ENCODE results near the gene SUSD2.
A peak's percentile ranks its signal among the peaks of the same experiment; 100 is the strongest.
"Not testable (repeated sequence)": the region's sequence is repeated elsewhere in the genome, so short reads cannot be mapped to it uniquely, and the experiment has no call there.

Gene SUSD2

DNA sequence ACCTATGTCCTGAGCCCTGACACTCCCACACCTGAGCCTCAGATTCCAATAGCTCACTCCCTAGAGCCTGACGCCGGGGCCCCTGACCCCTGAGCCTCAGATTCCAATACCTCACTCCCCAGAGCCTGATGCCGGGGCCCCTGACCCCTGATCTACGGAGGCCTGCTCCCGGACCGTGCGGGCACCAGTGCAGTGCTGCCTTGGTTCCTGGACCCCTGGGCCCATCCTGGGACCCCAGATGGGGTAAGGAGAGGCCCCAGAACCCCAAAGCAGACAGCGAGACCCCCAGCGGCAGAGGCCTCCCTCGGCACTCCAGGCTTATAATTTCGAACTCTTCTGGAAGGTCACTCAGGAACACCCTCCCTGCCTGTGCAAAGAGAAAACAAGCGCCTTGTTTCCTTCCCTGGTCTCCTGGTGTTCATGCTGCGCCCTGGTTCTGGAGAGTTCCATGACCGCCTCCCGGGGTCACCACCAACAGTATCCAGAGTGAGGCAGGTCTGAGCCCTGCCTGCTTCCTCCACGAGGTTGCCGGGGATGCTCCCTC, 7.5 kb downstream of the SUSD2 start:
- no peak for DNase-seq (ENCODE audit: low read depth in 2 of 2)

- peak in 1 of 2 donors; percentile 28 for DNase-seq (ENCODE audit: low read depth in 2 of 2)
Observed at GRCh38 chr22:24189249-24190158, 8.2 kb downstream of the SUSD2 start.

DNA sequence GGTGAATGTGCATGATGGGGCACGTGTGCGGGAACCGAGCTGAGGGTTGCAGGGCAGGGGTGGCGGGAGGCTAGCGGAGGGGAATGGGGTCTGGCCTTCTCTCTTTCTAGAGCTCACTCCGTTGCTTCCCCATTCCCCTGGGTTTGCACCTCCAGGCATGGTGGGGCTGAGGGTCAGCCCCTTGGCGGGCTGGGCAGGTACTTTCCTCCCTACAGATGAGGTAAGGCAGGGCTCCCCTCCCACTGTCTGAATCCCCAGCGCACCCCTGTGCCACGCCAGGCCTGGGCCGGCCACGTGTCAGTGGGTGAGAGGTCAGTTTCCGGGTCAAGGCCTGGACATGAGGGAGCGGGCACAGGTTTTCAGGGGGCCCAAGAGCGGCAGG, 8.9 kb downstream of the SUSD2 start:
- DNase-seq (ENCODE audit: low read depth in 2 of 2) = no peak

DNA sequence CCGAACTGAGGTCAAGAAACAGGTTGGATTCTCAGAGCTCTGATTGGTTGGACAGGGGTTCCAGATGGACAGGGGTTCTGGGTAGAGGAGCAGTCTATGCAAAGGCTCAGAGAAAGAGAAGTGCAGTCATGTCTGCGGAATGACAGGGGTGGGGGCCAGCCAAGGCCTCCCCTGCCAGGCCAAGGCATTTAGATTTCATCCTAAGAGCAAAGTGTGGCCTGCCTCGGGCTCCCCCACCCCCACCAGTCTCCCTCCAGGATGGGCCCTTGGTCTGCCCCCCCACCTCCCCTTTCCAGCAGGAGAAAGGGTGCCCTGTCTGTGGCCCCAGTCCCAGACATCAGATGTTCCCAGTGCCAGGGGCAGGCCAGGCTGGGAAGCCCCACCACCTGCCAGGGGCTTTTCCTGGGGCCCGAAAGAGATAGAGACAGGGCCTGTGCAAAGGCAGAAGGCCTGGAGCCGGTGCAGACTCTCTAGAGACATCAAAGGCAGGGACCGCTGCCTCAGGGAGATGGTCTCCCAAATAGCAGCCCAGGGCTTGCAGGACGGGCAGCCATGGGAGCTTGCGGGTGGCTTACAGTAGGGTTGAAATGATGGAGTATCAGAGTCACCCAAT, 9.4 kb downstream of the SUSD2 start:
- no peak for DNase-seq (ENCODE audit: low read depth in 2 of 2)

GRCh38 chr22:24191381-24191841, 10.1 kb downstream of the SUSD2 start:
- no peak for DNase-seq (ENCODE audit: low read depth in 2 of 2)

GRCh38 chr22:24191893-24192292, 10.6 kb downstream of the SUSD2 start:
- no peak for DNase-seq (ENCODE audit: low read depth in 2 of 2)

DNA sequence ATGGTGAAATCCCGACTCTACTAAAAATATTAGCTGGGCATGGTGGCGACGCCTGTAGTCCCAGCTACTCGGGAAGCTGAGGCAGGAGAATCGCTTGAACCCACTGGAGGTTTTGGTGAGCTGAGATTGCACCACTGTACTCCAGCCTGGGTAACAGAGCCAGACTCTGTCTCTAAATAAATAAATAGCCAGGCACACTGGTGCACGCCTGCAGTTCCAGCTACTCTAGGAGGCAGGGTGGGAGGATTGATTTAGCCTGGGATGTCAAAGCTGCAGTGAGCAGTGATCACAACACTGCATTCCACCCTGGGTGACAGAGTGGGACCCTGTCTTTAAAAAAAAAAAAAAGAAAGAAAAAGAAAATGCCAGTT, 17.4 kb downstream of the SUSD2 start:
- no peak for DNase-seq (ENCODE audit: low read depth in 2 of 2)

- no peak for DNase-seq (ENCODE audit: low read depth in 2 of 2)
Observed at GRCh38 chr22:24200619-24201212, 19.4 kb downstream of the SUSD2 start.

- no peak for DNase-seq (ENCODE audit: low read depth in 2 of 2)
Observed at GRCh38 chr22:24201681-24202614, 20.7 kb downstream of the SUSD2 start.

DNA sequence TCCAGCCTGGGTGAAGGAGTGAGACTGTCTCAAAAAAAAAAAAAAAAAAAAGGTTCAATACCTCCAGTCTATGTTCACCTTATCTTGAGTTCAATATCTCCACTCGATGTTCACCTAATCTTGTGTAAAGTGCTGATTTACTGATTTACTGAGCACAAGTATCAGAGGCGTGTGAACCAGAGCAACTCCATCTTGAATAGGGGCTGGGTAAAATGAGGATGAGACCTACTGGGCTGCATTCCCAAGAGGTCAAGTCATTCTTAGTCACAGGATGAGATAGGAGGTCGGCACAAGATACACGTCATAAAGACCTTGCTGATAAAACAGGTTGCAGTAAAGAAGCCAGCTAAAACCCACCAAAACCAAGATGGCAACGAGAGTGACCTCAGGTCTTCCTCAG, 22.6 kb downstream of the SUSD2 start:
- DNase-seq (ENCODE audit: low read depth in 2 of 2) = not testable (repeated sequence)

DNA sequence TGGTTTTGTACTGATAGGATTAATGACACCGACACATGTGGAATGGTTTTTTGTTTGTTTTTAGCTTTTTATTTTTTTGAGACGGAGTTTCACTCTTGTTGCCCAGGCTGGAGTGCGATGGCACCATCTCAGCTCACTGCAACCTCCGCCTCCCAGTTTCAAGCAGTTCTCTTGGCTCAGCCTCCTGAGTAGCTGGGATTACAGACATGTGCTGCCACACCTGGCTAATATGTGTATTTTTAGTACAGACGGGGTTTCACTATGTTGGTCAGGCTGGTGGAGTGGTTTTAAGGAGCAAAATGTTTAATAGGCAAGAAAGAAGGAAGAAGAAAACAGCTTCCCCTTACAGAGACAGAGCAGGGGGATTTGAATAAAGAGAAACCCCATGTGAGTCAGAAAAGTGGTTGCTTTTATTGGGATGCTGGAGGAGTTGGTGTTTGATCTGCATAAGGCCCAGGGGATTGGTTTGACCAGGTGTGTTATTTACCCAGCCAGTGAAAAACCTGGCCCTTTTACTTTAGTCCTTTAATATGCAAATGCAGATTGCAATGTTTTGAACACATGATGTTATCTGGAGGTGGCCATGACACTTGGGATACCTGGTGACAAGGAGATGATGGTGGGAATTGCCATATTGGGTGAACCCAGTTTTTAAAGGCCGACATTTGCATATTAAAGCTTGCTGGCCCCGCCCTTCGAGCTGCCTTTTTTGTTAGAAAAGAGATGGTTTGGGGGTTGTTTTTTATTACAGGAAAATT, 24.3 kb downstream of the SUSD2 start:
- no peak for DNase-seq (ENCODE audit: low read depth in 2 of 2)

DNA sequence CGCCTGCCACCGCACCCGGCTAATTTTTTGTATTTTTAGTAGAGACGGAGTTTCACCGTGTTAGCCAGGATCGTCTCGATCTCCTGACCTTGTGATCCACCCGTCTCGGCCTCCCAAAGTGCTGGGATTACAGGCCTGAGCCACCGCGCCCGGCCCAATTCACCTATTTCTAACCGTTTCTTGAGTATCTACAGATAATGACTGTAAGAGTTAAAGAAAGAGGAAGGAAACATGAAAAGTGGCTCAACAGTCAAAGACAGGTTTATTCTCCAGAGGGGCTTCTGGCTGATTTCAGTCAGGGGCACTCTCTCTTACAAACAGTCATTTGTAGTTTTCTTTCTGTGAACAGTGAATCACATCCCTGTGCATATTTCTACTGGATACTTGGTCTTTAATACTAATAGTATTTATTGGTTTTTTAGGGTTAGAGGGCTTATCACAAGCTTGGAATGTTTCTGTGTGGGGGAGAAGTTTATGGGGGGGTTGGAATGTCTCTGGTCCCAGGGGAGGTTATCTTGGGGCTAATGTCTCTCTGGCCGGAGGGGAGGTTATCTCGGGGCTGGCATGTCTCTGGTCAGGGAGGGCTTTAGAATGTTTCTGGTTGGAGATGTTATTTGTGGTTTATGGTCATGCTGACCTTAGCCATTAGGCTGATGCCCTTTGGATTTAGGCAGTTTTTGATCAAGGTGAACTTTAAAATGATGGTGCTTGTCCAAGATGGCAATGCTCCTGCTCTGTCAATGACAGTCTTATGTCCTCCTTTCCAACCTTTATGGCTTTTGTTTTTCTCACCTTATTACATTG, 25.4 kb downstream of the SUSD2 start:
- DNase-seq (ENCODE audit: low read depth in 2 of 2) = not testable (repeated sequence)

DNA sequence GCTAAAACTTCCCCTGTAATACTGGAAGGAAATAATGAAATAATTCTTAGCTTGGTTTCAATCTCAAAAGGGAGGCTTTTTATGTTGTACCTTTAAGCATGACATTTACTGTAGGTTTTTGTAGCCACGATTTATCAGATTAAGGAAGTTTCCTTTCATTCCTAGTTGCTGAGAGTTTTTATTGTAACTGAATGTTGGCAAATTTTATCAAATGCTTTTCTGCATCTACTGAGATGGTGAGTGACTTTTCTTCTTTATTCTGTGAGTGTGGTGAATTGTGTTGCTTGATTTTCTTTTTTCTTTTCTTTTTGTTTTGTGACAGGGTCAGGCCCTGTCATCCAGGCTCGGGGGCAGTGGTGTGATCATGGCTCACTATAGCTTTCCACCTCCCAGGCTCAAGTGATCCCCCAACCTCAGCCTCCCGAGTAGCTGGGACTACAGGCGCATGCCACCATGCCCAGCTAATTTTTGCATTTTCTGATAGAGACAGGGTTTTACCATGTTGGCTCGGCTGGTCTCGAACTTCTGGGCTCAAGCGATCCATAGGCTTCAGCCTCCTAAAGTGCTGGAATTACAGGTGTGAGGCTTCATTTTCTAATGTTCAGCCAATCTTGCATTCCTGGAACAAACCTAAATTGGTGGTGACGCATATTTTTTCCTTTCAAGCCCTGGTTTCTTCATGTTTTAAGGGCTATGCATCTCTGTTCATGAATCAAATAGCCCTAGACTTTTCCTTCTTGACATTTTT, 26.2 kb downstream of the SUSD2 start:
- DNase-seq (ENCODE audit: low read depth in 2 of 2) = no peak

DNA sequence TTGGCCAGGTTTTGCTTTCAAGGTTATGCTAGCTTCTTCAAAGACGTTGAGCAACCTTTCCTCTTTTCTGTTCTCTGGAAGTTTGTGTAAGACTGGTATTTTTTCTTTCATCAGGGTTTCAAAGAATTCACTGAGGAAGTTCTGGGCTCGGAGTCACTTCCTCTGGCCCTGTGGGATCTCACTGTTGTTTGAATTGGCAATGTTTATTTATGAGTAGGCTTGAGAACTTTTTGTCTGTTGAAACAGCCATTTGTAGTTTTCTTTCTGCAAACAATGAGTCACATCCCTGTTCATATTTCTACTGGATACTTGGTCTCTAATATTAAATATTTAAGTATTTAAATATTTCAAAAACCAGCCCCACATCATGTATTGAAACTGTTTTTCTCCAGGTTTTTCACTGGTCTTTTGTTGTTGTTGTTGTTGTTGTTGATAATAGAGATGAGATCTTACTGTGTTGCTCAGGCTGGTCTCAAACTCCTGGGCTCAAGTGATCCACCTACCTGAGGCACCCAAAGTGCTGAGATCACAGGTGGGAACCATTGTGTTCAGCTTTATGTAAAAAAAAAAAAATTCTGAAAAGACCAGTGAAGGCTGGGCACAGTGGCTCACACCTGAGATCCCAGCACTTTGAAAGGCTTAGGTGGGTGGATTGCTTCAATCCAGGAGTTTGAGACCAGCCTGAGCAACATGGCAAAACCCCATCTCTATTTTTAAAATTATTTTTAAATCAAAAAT, 26.9 kb downstream of the SUSD2 start:
- DNase-seq (ENCODE audit: low read depth in 2 of 2) = no peak

DNA sequence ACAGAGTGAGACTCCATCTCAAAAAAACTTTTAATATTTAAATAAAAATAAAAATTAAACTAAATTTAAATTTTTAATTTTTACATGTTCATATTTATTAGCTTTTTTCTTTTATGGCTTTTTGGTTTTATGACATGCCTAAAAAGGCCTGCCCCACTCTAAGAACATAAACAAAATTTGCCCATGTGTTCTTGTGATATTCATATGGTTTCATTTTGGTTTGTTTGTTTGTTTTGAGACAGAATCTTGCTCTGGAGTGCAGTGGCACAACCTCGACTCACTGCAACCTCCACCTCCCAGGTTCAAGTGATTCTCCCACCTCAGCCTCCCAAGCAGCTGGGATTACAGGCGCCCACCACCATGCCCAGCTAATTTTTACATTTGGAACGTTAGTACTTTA, 27.7 kb downstream of the SUSD2 start:
- no peak for DNase-seq (ENCODE audit: low read depth in 2 of 2)

DNA sequence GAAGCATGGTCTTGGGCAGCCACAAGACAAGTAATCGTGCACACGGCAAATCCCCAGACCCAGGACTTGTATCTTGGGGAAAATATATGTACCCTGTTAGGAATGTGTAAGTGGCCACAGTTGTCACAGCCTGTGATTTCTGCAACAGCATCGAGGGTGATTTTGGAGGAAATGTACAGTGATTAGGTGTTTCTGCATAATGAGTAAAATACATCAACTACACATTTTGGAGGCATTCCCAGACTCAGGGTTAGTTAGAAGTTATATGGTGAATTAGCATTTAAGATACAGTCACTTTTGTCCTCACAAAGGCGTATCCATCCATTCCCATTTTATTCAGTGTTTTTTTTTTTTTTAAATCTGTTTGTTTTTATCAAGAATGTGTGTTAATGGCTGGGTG, 28.4 kb downstream of the SUSD2 start:
- no peak for DNase-seq (ENCODE audit: low read depth in 2 of 2)

GRCh38 chr22:24210409-24210808, 29.1 kb downstream of the SUSD2 start:
- DNase-seq (ENCODE audit: low read depth in 2 of 2) = not testable (repeated sequence)

- not testable (repeated sequence) for DNase-seq (ENCODE audit: low read depth in 2 of 2)
Observed at GRCh38 chr22:24211716-24212115, 30.4 kb downstream of the SUSD2 start.

Data from activated CD4-positive, alpha-beta T cell treated with anti-CD3 and anti-CD28 coated beads for 24 hours (primary cell).